NCI-H226 (cell line): ENCODE measurements around the gene GMNC.

ENCODE experiments used
- DNase-seq: peaks from one replicate; pipeline ENCODE4 v3.0.0-alpha.2; 2015

Gene GMNC

GRCh38 chr3:190847436-190847835, 15.1 kb downstream of the GMNC start:
- no peak for DNase-seq

- no peak for DNase-seq
These were observed 22.3 kb downstream of the GMNC start for GRCh38 chr3:190840146-190840545.

- DNase-seq: no peak
These were observed 31.3 kb downstream of the GMNC start for GRCh38 chr3:190831225-190831624.

GRCh38 chr3:190830031-190830430, 32.5 kb downstream of the GMNC start:
- no peak for DNase-seq

GRCh38 chr3:190826018-190826417, 36.5 kb downstream of the GMNC start:
- DNase-seq: peak; percentile 5

- peak; percentile 5 for DNase-seq
These were observed 37.0 kb downstream of the GMNC start for GRCh38 chr3:190825386-190826016.

- DNase-seq: peak; percentile 41
These were observed 50.6 kb downstream of the GMNC start for GRCh38 chr3:190811775-190812480.

GRCh38 chr3:190810957-190811356, 51.5 kb downstream of the GMNC start:
- no peak for DNase-seq

GRCh38 chr3:190809351-190809750, 53.1 kb downstream of the GMNC start:
- DNase-seq: no peak

GRCh38 chr3:190807719-190808375, 54.6 kb downstream of the GMNC start:
- DNase-seq: no peak
